ENCODE measurements around the gene HOXB5.

DNA sequence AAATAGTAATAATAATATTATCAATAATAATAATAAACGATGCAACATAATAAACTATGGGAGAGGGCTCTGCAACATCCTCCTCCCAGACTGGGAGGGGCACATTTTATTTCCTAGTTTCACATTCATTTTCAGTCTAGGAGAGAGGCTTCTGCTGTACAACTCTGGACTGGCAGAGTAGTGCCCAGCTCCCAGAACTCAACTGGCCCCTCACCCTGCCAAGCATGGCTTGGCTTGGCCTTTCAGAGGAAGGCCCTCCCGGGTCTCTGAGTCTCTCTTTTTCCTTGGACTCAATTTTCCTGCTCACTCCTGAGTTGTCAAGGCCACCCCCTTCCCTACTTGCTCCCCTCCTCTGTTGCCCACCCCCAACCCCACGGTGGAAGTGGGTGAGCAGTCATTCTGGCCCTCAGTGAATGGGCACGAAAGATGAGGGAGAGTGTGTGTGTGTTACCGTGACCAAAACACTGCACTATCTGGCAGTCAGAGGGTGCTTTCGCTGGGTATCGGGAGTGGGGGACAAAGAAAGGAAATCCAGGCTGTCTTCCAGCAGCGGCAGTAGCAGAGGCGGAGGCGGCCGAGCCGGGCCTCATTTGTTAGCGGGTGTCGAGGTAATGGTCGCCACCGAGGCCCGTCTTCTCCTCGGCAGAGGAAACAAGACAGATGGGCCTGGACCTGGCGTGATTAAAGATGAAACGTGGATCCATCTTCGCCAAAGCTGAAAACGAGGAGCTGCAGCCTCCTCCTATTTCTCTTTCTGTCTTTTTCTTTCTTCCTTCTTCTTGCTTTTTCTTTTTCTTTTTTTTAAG, 17.7 kb downstream of the HOXB5 start:
- TF ChIP-seq, protein P1, sequence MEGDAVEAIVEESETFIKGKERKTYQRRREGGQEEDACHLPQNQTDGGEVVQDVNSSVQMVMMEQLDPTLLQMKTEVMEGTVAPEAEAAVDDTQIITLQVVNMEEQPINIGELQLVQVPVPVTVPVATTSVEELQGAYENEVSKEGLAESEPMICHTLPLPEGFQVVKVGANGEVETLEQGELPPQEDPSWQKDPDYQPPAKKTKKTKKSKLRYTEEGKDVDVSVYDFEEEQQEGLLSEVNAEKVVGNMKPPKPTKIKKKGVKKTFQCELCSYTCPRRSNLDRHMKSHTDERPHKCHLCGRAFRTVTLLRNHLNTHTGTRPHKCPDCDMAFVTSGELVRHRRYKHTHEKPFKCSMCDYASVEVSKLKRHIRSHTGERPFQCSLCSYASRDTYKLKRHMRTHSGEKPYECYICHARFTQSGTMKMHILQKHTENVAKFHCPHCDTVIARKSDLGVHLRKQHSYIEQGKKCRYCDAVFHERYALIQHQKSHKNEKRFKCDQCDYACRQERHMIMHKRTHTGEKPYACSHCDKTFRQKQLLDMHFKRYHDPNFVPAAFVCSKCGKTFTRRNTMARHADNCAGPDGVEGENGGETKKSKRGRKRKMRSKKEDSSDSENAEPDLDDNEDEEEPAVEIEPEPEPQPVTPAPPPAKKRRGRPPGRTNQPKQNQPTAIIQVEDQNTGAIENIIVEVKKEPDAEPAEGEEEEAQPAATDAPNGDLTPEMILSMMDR (IDR thresholded peaks at IDR 0.05): no peak
- TF ChIP-seq ZFX (IDR thresholded peaks at IDR 0.05; ENCODE audit: borderline replicate concordance): no peak
